Neutrophil (primary cell): Measurements from ENCODE around the gene NAIF1.

Source experiments
- H3K27ac ChIP-seq: fragments of 200-600 bp; sonication (generic); 2 replicates; pipeline ENCODE4 v1.5.1; 2016; ENCODE audit warnings: mild to moderate bottlenecking, moderate library complexity
- H3K27me3 ChIP-seq: fragments of 200-600 bp; sonication (generic); 2 replicates; pipeline ENCODE4 v1.6.0; 2016; ENCODE audit warnings: mild to moderate bottlenecking
- H3K36me3 ChIP-seq: fragments of 200-600 bp; sonication (generic); 2 replicates; pipeline ENCODE4 v1.5.1; 2017
- H3K4me1 ChIP-seq, 2 experiments: fragments of 200-600 bp in 1 of 2; sonication (generic) in 1 of 2; 1 replicate in 1 of 2; 2 replicates in 1 of 2; pipeline versions ENCODE4 v1.5.1 to v1.6.1; 2013 to 2016; ENCODE audit warnings: low read depth in 1 of 2, low read length in 1 of 2, mild to moderate bottlenecking in 1 of 2, moderate library complexity in 1 of 2; ENCODE audit not compliant: control insufficient read depth in 1 of 2, insufficient read depth in 1 of 2
- H3K4me3 ChIP-seq, 2 experiments: fragments of 200-600 bp in 1 of 2; sonication (generic) in 1 of 2; 1 replicate in 1 of 2; 2 replicates in 1 of 2; pipeline ENCODE4 v1.5.1; 2013 to 2016; ENCODE audit warnings: low read depth in 1 of 2, low read length in 1 of 2, mild to moderate bottlenecking in 1 of 2, moderate library complexity in 1 of 2
- H3K9me3 ChIP-seq: fragments of 200-600 bp; sonication (generic); 2 replicates; pipeline ENCODE4 v1.5.1; 2016
- TF ChIP-seq, protein P1 (sequence below): fragments of 200-600 bp; sonication (generic); IDR thresholded peaks from 2 replicates; pipeline ENCODE4 v1.5.1; 2016; ENCODE audit warnings: antibody characterized with exemption

NAIF1 gene

GRCh38 chr9:128106940-128107467 lies 39.9 kb upstream of the NAIF1 start:
- peaks cover 0 to 4% of the 10 kb centered on the region in 2 experiments for H3K4me1 ChIP-seq
- TF ChIP-seq, protein P1, sequence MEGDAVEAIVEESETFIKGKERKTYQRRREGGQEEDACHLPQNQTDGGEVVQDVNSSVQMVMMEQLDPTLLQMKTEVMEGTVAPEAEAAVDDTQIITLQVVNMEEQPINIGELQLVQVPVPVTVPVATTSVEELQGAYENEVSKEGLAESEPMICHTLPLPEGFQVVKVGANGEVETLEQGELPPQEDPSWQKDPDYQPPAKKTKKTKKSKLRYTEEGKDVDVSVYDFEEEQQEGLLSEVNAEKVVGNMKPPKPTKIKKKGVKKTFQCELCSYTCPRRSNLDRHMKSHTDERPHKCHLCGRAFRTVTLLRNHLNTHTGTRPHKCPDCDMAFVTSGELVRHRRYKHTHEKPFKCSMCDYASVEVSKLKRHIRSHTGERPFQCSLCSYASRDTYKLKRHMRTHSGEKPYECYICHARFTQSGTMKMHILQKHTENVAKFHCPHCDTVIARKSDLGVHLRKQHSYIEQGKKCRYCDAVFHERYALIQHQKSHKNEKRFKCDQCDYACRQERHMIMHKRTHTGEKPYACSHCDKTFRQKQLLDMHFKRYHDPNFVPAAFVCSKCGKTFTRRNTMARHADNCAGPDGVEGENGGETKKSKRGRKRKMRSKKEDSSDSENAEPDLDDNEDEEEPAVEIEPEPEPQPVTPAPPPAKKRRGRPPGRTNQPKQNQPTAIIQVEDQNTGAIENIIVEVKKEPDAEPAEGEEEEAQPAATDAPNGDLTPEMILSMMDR = no peak
- no peak overlapping the region for H3K27ac ChIP-seq
- no peak overlapping the region for H3K4me3 ChIP-seq
- peaks cover 64% of the 10 kb centered on the region for H3K36me3 ChIP-seq
- no peaks in the 10 kb centered on the region for H3K27me3 ChIP-seq
- no peaks in the 10 kb centered on the region for H3K9me3 ChIP-seq

DNA sequence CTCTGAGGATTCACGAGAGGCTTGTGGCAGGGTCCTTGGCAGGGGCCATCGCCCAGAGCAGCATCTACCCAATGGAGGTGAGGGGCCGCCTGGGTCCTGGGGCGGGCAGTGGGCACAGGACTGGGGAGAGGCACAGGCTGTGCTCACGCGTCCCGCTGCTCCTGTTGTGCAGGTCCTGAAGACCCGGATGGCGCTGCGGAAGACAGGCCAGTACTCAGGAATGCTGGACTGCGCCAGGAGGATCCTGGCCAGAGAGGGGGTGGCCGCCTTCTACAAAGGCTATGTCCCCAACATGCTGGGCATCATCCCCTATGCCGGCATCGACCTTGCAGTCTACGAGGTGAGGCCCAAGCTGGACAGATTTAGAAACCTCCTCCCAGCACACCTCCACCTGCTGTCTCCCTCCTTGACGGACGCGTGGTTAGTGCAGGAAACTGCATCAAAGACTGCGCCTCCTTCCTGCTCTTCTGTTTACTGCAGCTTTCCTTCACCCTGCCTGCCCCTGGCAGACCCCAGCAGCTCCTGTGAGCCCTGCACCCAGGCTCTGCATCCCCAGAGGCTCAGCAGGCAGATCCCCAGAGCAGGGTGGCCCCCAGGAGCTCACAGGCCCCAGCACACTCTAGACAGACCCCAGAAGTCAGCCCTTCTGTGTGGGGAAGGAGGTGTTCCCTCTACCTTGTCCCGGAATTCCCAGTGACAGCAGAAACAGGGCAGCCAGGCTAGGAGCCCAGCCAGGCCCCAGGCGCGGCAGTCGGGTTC lies 39.2 kb upstream of the NAIF1 start:
- Histone ChIP-seq H3K4me1 (peaks cover 0 to 4% of the 10 kb centered on the region in 2 experiments), H3K4me3 (no peak overlapping the region), H3K36me3 (peaks cover 70% of the 10 kb centered on the region), H3K27me3 (no peaks in the 10 kb centered on the region), H3K9me3 (no peaks in the 10 kb centered on the region), H3K27ac (no peak overlapping the region)
- TF ChIP-seq, protein P1 = no peak

- TF ChIP-seq, protein P1 = no peak
- no peak overlapping the region for H3K27ac ChIP-seq
- no peak overlapping the region for H3K4me3 ChIP-seq
- H3K9me3 ChIP-seq = no peaks in the 10 kb centered on the region
- H3K27me3 ChIP-seq = no peaks in the 10 kb centered on the region
- peaks cover 0 to 4% of the 10 kb centered on the region in 2 experiments for H3K4me1 ChIP-seq
- H3K36me3 ChIP-seq = peaks cover 75% of the 10 kb centered on the region
Observed at GRCh38 chr9:128105538-128106175, 38.5 kb upstream of the NAIF1 start.

DNA sequence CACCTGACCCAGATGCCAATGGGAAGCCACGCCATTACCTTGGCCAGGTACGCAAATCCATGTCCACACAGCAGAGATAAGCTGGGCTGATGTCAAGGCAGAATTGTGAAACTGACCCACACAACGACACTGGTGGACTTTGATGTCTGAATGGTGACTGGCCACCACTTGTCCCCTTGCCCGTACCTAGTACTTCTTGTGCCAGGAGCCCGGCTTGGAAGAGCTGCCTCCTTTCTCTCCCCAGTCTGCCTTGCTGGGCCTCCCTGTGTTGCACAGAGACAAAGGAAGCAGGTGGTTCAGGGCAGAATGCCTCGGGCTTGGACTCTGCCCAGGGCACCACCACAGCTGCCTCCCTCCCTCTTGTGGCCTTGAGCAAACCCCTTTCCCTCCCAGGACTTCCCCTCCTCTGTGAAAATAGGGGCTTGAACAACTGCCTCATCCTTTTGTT lies 37.1 kb upstream of the NAIF1 start:
- Histone ChIP-seq H3K9me3 (no peaks in the 10 kb centered on the region), H3K27me3 (no peaks in the 10 kb centered on the region), H3K27ac (no peak overlapping the region), H3K4me1 (peaks cover 4% of the 10 kb centered on the region in 2 experiments), H3K4me3 (no peak overlapping the region), H3K36me3 (peaks cover 75% of the 10 kb centered on the region)
- TF ChIP-seq, protein P1 = no peak

GRCh38 chr9:128103589-128103962 lies 36.5 kb upstream of the NAIF1 start:
- Histone ChIP-seq H3K27ac (no peak overlapping the region), H3K9me3 (no peaks in the 10 kb centered on the region), H3K4me1 (peaks cover 8 to 10% of the 10 kb centered on the region in 2 experiments), H3K36me3 (peaks cover 71% of the 10 kb centered on the region), H3K4me3 (no peak overlapping the region), H3K27me3 (no peaks in the 10 kb centered on the region)
- TF ChIP-seq, protein P1 = no peak
